CMK (cell line): ENCODE data around the gene ARHGAP26.
A peak's percentile ranks its signal among the peaks of the same experiment; 100 is the strongest.
"Not testable (repeated sequence)": the region's sequence is repeated elsewhere in the genome, so short reads cannot be mapped to it uniquely, and the experiment has no call there.

Experiments used
- DNase-seq: peaks from one replicate; pipeline ENCODE4 v3.0.0-alpha.2; 2010; ENCODE audit warnings: low read depth

Gene ARHGAP26

GRCh38 chr5:143117821-143118220, 347.6 kb downstream of the ARHGAP26 start:
- no peak for DNase-seq

GRCh38 chr5:143118222-143118621, 348.0 kb downstream of the ARHGAP26 start:
- DNase-seq = no peak

GRCh38 chr5:143118818-143119217, 348.6 kb downstream of the ARHGAP26 start:
- DNase-seq = not testable (repeated sequence)

- no peak for DNase-seq
These were observed 349.2 kb downstream of the ARHGAP26 start for GRCh38 chr5:143119291-143119769.

- no peak for DNase-seq
These were observed 349.7 kb downstream of the ARHGAP26 start for GRCh38 chr5:143119881-143120341.

GRCh38 chr5:143120460-143121134, 350.4 kb downstream of the ARHGAP26 start:
- no peak for DNase-seq

- no peak for DNase-seq
These were observed 350.9 kb downstream of the ARHGAP26 start for GRCh38 chr5:143121135-143121475.

GRCh38 chr5:143124593-143124992, 354.4 kb downstream of the ARHGAP26 start:
- peak; percentile 49 for DNase-seq

- DNase-seq = no peak
These were observed 356.2 kb downstream of the ARHGAP26 start for GRCh38 chr5:143126174-143127019.

GRCh38 chr5:143128412-143129071, 358.4 kb downstream of the ARHGAP26 start:
- DNase-seq = no peak

- no peak for DNase-seq
These were observed 359.0 kb downstream of the ARHGAP26 start for GRCh38 chr5:143129203-143129602.

GRCh38 chr5:143129910-143130612, 359.9 kb downstream of the ARHGAP26 start:
- no peak for DNase-seq

GRCh38 chr5:143130613-143131305, 360.6 kb downstream of the ARHGAP26 start:
- no peak for DNase-seq

- no peak for DNase-seq
These were observed 361.8 kb downstream of the ARHGAP26 start for GRCh38 chr5:143131972-143132371.

- DNase-seq = no peak
These were observed 362.6 kb downstream of the ARHGAP26 start for GRCh38 chr5:143132739-143133138.

GRCh38 chr5:143133721-143134120, 363.5 kb downstream of the ARHGAP26 start:
- no peak for DNase-seq

GRCh38 chr5:143134269-143134668, 364.1 kb downstream of the ARHGAP26 start:
- DNase-seq = no peak

GRCh38 chr5:143134900-143135299, 364.7 kb downstream of the ARHGAP26 start:
- no peak for DNase-seq

- DNase-seq = no peak
These were observed 365.8 kb downstream of the ARHGAP26 start for GRCh38 chr5:143135832-143136551.

GRCh38 chr5:143138839-143139238, 368.7 kb downstream of the ARHGAP26 start:
- no peak for DNase-seq

- DNase-seq = no peak
These were observed 369.4 kb downstream of the ARHGAP26 start for GRCh38 chr5:143139585-143139984.
